SK-N-SH (cell line): ENCODE measurements around the gene DNAL4. TPM values are rescaled to one million over a fixed set of nuclear protein-coding genes. Genes with fewer than 3 reads are reported as not detected.

Experiments
- CTCF ChIA-PET: fragments of 300-600, 350-600 bp; formaldehyde crosslinking; extraction: SDS; loops from one replicate; lab custom pipeline; 2021; lab: Yijun Ruan, JAX
- POLR2A ChIA-PET: fragments of 350-600 bp; sonication (Branson Sonifier 250); formaldehyde crosslinking; extraction: SDS; loops from one replicate; lab custom pipeline; 2020; ENCODE audit warnings: antibody characterized with exemption, inconsistent platforms; lab: Yijun Ruan, JAX
- DNase-seq: peaks from one replicate; pipeline ENCODE4 v3.0.0; 2012
- H2AFZ ChIP-seq: fragments of 200-600 bp; sonication (generic); 2 replicates; pipeline ENCODE4 v1.8.1; 2016; ENCODE audit warnings: antibody characterized with exemption, mild to moderate bottlenecking, low read depth
- H3F3A ChIP-seq: fragments of 200-600 bp; sonication (generic); replicated peaks from 2 replicates; pipeline ENCODE3; 2016; ENCODE audit warnings: antibody characterized with exemption, mild to moderate bottlenecking; ENCODE audit not compliant: insufficient read depth
- H3K27ac ChIP-seq, 2 experiments: fragments of 200-500 bp in 1 of 2; fragments of 200-600 bp in 1 of 2; sonication (Bioruptor generic) in 1 of 2; sonication (generic), shearing (Covaris generic) in 1 of 2; 2 replicates each; pipeline versions ENCODE4 v1.5.1 to v1.6.1; 2014 to 2016; ENCODE audit warnings: low read depth in 2 of 2, inconsistent platforms in 1 of 2, low read length in 1 of 2, mild to moderate bottlenecking in 1 of 2, mixed read lengths in 1 of 2
- H3K27me3 ChIP-seq: fragments of 200-600 bp; sonication (generic), shearing (Covaris generic); 2 replicates; pipeline ENCODE4 v1.6.1; 2016; ENCODE audit warnings: mixed run types; ENCODE audit not compliant: insufficient read depth
- H3K36me3 ChIP-seq, 2 experiments: fragments of 200-500 bp in 1 of 2; fragments of 200-600 bp in 1 of 2; sonication (Bioruptor generic) in 1 of 2; sonication (generic) in 1 of 2; replicated peaks in 1 of 2; 2 replicates each; pipeline versions ENCODE3 to v1.5.1; 2014 to 2016; ENCODE audit warnings: low read length in 1 of 2, mild to moderate bottlenecking in 1 of 2; ENCODE audit not compliant: insufficient read depth in 2 of 2, control insufficient read depth in 1 of 2
- H3K4me1 ChIP-seq, 2 experiments: fragments of 200-500 bp in 1 of 2; fragments of 200-600 bp in 1 of 2; sonication (Bioruptor generic) in 1 of 2; sonication (generic), shearing (Covaris generic) in 1 of 2; 2 replicates each; pipeline versions ENCODE4 v1.5.1 to v1.6.1; 2014 to 2016; ENCODE audit warnings: low read depth in 1 of 2, low read length in 1 of 2, mixed run types in 1 of 2; ENCODE audit not compliant: insufficient read depth in 2 of 2, control insufficient read depth in 1 of 2
- H3K4me2 ChIP-seq: fragments of 200-600 bp; sonication (generic), shearing (Covaris generic); 2 replicates; pipeline ENCODE4 v1.6.1; 2017; ENCODE audit warnings: mixed run types
- H3K4me3 ChIP-seq, 2 experiments: fragments of 200-500 bp in 1 of 2; fragments of 200-600 bp in 1 of 2; sonication (Bioruptor generic) in 1 of 2; sonication (generic), shearing (Covaris generic) in 1 of 2; 2 replicates each; pipeline versions ENCODE4 v1.5.1 to v1.8.1; 2014 to 2016; ENCODE audit warnings: low read depth in 2 of 2, inconsistent platforms in 1 of 2, low read length in 1 of 2, mild to moderate bottlenecking in 1 of 2, mixed read lengths in 1 of 2, moderate library complexity in 1 of 2
- H3K79me2 ChIP-seq: fragments of 200-600 bp; sonication (generic); 2 replicates; pipeline ENCODE4 v1.8.1; 2017; ENCODE audit warnings: mild to moderate bottlenecking; ENCODE audit not compliant: insufficient read depth
- H3K9ac ChIP-seq: fragments of 200-600 bp; sonication (generic); 2 replicates; pipeline ENCODE4 v1.6.1; 2017; ENCODE audit warnings: mixed run types
- H3K9me2 ChIP-seq: fragments of 200-600 bp; sonication (generic); 2 replicates; pipeline ENCODE4 v1.6.1; 2017; ENCODE audit warnings: mixed run types
- H3K9me3 ChIP-seq: fragments of 200-600 bp; sonication (generic); 2 replicates; pipeline ENCODE4 v1.6.1; 2017; ENCODE audit warnings: mixed run types, mild to moderate bottlenecking, moderate library complexity
- H4K20me1 ChIP-seq: fragments of 200-600 bp; sonication (generic); 2 replicates; pipeline ENCODE4 v1.6.1; 2017; ENCODE audit warnings: mild to moderate bottlenecking, mixed run types; ENCODE audit not compliant: insufficient read depth
- CHD2 ChIP-seq: fragments of 150-350 bp; IDR thresholded peaks from 2 replicates; pipeline ENCODE4 v1.6.1; 2018; ENCODE audit warnings: low read length; ENCODE audit not compliant: partially characterized antibody
- ELF1 ChIP-seq: IDR thresholded peaks from 2 replicates; pipeline ENCODE4 v1.4.0; 2012
- EZH2phosphoT487 ChIP-seq: fragments of 200-600 bp; sonication (generic); IDR thresholded peaks from 2 replicates; pipeline ENCODE4 v1.6.1; 2017; ENCODE audit warnings: low read depth, mixed run types, mild to moderate bottlenecking, antibody characterized with exemption, moderate library complexity, borderline replicate concordance
- FOSL2 ChIP-seq: IDR thresholded peaks from 2 replicates; pipeline ENCODE4 v1.4.0; 2012; ENCODE audit warnings: low read depth, mild to moderate bottlenecking, moderate library complexity, borderline replicate concordance
- GABPA ChIP-seq: IDR thresholded peaks from 2 replicates; pipeline ENCODE4 v1.4.0; 2012; ENCODE audit warnings: low read depth, mild to moderate bottlenecking
- GATA2 ChIP-seq: sonication (generic); formaldehyde crosslinking; IDR thresholded peaks from 2 replicates; pipeline ENCODE4 v1.5.0; 2020; ENCODE audit warnings: mild to moderate bottlenecking, missing genetic modification reagents
- MXI1 ChIP-seq: IDR thresholded peaks from 2 replicates; pipeline ENCODE4 v1.6.1; 2012; ENCODE audit warnings: mild to moderate bottlenecking, low read depth, low read length, improper control_type of control experiment
- POLR2AphosphoS5 ChIP-seq: IDR thresholded peaks from 2 replicates; pipeline ENCODE4 v1.6.1; 2012; ENCODE audit warnings: low read depth, low read length
- RAD21 ChIP-seq: IDR thresholded peaks from 2 replicates; pipeline ENCODE4 v1.6.1; 2012; ENCODE audit warnings: mild to moderate bottlenecking, low read length
- REST ChIP-seq: IDR thresholded peaks from 2 replicates; pipeline ENCODE4 v1.6.1; 2012; ENCODE audit warnings: mild to moderate bottlenecking, low read depth, low read length, moderate library complexity
- RFX5 ChIP-seq: IDR thresholded peaks from 2 replicates; pipeline ENCODE4 v1.6.1; 2012; ENCODE audit warnings: mild to moderate bottlenecking, improper control_type of control experiment, low read length
- SMC3 ChIP-seq: IDR thresholded peaks from 2 replicates; pipeline ENCODE4 v1.6.1; 2012; ENCODE audit warnings: low read depth, low read length, improper control_type of control experiment
- TAF1 ChIP-seq: IDR thresholded peaks from 2 replicates; pipeline ENCODE4 v1.6.1; 2012; ENCODE audit warnings: low read depth, mild to moderate bottlenecking, low read length, moderate library complexity, borderline replicate concordance
- TCF12 ChIP-seq: IDR thresholded peaks from 2 replicates; pipeline ENCODE4 v1.4.0; 2012
- YY1 ChIP-seq: IDR thresholded peaks from 2 replicates; pipeline ENCODE4 v1.4.0; 2012; ENCODE audit warnings: low read depth, mild to moderate bottlenecking
- ZBTB33 ChIP-seq: IDR thresholded peaks from 2 replicates; pipeline ENCODE4 v1.4.0; 2012; ENCODE audit warnings: low read depth, borderline replicate concordance
- WGBS: methylation state at CpG from one replicate; pipeline ENCODE4 v1.1.6; 2017; ENCODE audit warnings: low lambda C conversion rate; 5-methylcytosine and 5-hydroxymethylcytosine counted together
- polyA plus RNA-seq, 3 experiments: library from polyadenylated mRNA; depleted of rRNA; stranded (reverse); fragments of >200 nt; gene quantifications; 2 replicates each; pipeline ENCODE4 v1.2.3, GENCODE V29; 2012

DNAL4 gene
- polyA plus RNA-seq, 1 of the 3 experiments (the other 2 are of a cell fraction), result 15.1 TPM

- no peak overlapping the region for H3K9ac ChIP-seq
- H3K9me2 ChIP-seq, result no peaks in the 10 kb centered on the region
- H3K27ac ChIP-seq, result no peak overlapping the region
- no peaks in the 10 kb centered on the region; a peak in 1 of 4 replicates for H3K4me1 ChIP-seq
- no peaks in the 10 kb centered on the region for H3K79me2 ChIP-seq
- H3K27me3 ChIP-seq, result no peaks in the 10 kb centered on the region
- WGBS, result 72% methylated on average over 10 of the region's 21 CpGs
- H3K9me3 ChIP-seq, result no peaks in the 10 kb centered on the region
- DNase-seq, result no peak
- H4K20me1 ChIP-seq, result no peaks in the 10 kb centered on the region
- H3K4me3 ChIP-seq, result no peak overlapping the region
- H2AFZ ChIP-seq, result no peak overlapping the region
- H3F3A ChIP-seq, result no peaks in the 10 kb centered on the region
- peaks cover 0 to 5% of the 10 kb centered on the region in 2 experiments for H3K36me3 ChIP-seq
- POLR2A ChIA-PET, result no interaction called here
- no peak overlapping the region for H3K4me2 ChIP-seq
- CTCF ChIA-PET, result interaction anchor here (1.0 kb wide), 1 partner anchor 32 kb away, joined by 3 read pairs; no protein-coding TSS in a partner anchor
- TF ChIP-seq REST (no peak), FOSL2 (no peak), EZH2phosphoT487 (no peak), GABPA (no peak), RFX5 (no peak), YY1 (no peak), GATA2 (no peak), RAD21 (no peak), CHD2 (no peak), ELF1 (no peak), MXI1 (no peak), SMC3 (no peak), ZBTB33 (no peak), POLR2AphosphoS5 (no peak), TCF12 (no peak), TAF1 (no peak)
Observed at GRCh38 chr22:38737302-38738060, 56.5 kb downstream of the DNAL4 start.
